Right lobe of liver (tissue), 4 donors: ENCODE measurements around the gene TBC1D1.

Experiments
- POLR2A ChIP-seq: fragments of 450-650 bp; IDR thresholded peaks from one replicate; pipeline ENCODE4 v1.6.1; 2017; ENCODE audit warnings: antibody characterized with exemption, mild to moderate bottlenecking
- TF ChIP-seq, protein P1 (sequence below), 4 donors: fragments of 200-600 bp in 3 of 4; fragments of 450-650 bp in 1 of 4; IDR thresholded peaks; one replicate each; pipeline versions ENCODE4 v1.5.1 to v1.8.0; 2016 to 2022; ENCODE audit warnings: antibody characterized with exemption in 4 of 4, mild to moderate bottlenecking in 2 of 4
- donor health status: DM: no; HTN: no; CAD: no.
- donor health status: DM: no; HTN: no; CAD: no.
- donor health status: DM: no; HTN: yes; CAD: no.

DNA sequence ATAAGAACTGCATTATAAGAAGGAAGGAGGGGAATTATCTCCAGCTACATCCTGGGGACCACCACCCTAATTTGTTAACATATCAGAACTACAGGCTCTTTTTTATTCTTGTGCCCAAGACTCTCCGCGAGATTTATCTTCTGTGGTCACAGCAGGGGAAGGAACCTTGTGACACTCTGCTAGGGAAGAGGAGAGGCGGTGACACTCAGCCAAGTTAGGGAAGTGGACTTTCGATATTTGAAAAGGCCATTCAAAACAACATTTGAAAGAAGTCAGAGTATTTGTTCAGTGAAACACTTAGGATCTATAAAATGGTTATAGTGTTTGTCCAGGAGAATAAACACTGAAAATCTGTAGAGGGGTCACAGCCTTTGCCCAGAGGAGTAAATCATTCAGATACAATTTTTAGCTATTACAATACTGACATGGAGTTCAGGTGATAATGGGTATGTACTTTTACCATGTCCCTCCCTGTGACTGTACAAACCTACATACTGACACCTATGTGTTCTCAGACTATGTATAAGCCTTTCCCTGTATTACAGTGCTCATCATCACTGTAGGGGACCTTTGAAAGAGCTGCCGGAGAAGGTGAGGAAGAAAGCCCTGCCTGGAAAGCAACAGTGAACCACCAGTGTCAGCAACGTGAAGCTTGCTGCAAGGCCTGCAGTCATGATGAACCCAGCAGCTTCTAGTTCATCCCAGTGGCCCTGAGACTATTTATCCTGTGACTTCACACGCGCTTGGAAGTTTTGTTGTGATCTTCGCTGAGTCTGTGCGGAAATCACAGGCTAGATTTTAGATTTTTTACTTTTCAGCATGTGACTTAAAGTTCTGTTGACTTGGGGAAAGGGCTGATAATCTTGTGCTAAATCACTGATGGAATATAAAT, 60.8 kb downstream of the TBC1D1 start:
- TF ChIP-seq POLR2A, result no peak
- TF ChIP-seq, protein P1, sequence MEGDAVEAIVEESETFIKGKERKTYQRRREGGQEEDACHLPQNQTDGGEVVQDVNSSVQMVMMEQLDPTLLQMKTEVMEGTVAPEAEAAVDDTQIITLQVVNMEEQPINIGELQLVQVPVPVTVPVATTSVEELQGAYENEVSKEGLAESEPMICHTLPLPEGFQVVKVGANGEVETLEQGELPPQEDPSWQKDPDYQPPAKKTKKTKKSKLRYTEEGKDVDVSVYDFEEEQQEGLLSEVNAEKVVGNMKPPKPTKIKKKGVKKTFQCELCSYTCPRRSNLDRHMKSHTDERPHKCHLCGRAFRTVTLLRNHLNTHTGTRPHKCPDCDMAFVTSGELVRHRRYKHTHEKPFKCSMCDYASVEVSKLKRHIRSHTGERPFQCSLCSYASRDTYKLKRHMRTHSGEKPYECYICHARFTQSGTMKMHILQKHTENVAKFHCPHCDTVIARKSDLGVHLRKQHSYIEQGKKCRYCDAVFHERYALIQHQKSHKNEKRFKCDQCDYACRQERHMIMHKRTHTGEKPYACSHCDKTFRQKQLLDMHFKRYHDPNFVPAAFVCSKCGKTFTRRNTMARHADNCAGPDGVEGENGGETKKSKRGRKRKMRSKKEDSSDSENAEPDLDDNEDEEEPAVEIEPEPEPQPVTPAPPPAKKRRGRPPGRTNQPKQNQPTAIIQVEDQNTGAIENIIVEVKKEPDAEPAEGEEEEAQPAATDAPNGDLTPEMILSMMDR (IDR thresholded peaks at IDR 0.05), result no peak
